Lower lobe of right lung (tissue), 2 donors: ENCODE data around the gene EPHB4. TPM values are rescaled to one million over a fixed set of nuclear protein-coding genes. Genes with fewer than 3 reads are reported as not detected.
A peak's percentile ranks its signal among the peaks of the same experiment; 100 is the strongest.

ENCODE experiments used
- ATAC-seq, 2 donors: fragments of 200-7000 bp; cut with Tn5 transposase; one replicate each; pipeline ENCODE4 v1.9.1; 2020 to 2022; ENCODE audit warnings: mild to moderate bottlenecking in 2 of 2, moderate library complexity in 2 of 2
- DNase-seq: peaks from one replicate; pipeline ENCODE4 v3.0.0-alpha.2; 2020
- H3K27ac ChIP-seq: fragments of 200-600 bp; one replicate; pipeline ENCODE4 v1.8.0; 2022
- H3K27me3 ChIP-seq: fragments of 200-600 bp; one replicate; pipeline ENCODE4 v1.8.0; 2022; ENCODE audit warnings: low read depth
- H3K36me3 ChIP-seq: fragments of 200-600 bp; one replicate; pipeline ENCODE4 v1.8.0; 2022; ENCODE audit warnings: mild to moderate bottlenecking
- H3K4me1 ChIP-seq: fragments of 200-600 bp; one replicate; pipeline ENCODE4 v1.8.0; 2022
- H3K4me3 ChIP-seq: fragments of 200-600 bp; one replicate; pipeline ENCODE4 v1.8.0; 2022; ENCODE audit warnings: mild to moderate bottlenecking
- H3K9me3 ChIP-seq: fragments of 200-600 bp; one replicate; pipeline ENCODE4 v1.8.0; 2022
- intact Hi-C: fragments of 100-400 bp; cut with DNase I; formaldehyde crosslinking; loops from one replicate; pipeline ENCODE4 v1.11.0; 2022
- total RNA-seq: library from RNA; stranded (reverse); fragmentation: NEBNext Ultra II Directional; extraction: Animal tissue kit (Norgen Biotek cat#: 25700); gene quantifications from one replicate; pipeline ENCODE4 v1.2.1, GENCODE V29; 2021
- TF ChIP-seq, protein P1 (sequence below): fragments of 200-600 bp; IDR thresholded peaks from one replicate; pipeline ENCODE4 v1.8.0; 2022; ENCODE audit warnings: antibody characterized with exemption, mild to moderate bottlenecking
- donor health status: DM: no; HTN: yes; CAD: no; lungs with severe emphysema.

EPHB4 gene
- total RNA-seq, 1 donor from 2014 or later, result 68.6 TPM

- DNase-seq, result peak; percentile 81
- Histone ChIP-seq H3K36me3 (peaks cover 51% of the 10 kb centered on the region), H3K4me3 (peak overlapping the region; percentile 4), H3K27me3 (no peaks in the 10 kb centered on the region), H3K27ac (peak overlapping the region; percentile 62), H3K4me1 (peaks cover 48% of the 10 kb centered on the region), H3K9me3 (no peaks in the 10 kb centered on the region)
- TF ChIP-seq, protein P1, sequence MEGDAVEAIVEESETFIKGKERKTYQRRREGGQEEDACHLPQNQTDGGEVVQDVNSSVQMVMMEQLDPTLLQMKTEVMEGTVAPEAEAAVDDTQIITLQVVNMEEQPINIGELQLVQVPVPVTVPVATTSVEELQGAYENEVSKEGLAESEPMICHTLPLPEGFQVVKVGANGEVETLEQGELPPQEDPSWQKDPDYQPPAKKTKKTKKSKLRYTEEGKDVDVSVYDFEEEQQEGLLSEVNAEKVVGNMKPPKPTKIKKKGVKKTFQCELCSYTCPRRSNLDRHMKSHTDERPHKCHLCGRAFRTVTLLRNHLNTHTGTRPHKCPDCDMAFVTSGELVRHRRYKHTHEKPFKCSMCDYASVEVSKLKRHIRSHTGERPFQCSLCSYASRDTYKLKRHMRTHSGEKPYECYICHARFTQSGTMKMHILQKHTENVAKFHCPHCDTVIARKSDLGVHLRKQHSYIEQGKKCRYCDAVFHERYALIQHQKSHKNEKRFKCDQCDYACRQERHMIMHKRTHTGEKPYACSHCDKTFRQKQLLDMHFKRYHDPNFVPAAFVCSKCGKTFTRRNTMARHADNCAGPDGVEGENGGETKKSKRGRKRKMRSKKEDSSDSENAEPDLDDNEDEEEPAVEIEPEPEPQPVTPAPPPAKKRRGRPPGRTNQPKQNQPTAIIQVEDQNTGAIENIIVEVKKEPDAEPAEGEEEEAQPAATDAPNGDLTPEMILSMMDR, result no peak
- intact Hi-C loops, result no loop called here
- ATAC-seq, result peak; percentile 89 to 91
Observed at GRCh38 chr7:100803398-100804161, 23.7 kb downstream of the EPHB4 start.

DNA sequence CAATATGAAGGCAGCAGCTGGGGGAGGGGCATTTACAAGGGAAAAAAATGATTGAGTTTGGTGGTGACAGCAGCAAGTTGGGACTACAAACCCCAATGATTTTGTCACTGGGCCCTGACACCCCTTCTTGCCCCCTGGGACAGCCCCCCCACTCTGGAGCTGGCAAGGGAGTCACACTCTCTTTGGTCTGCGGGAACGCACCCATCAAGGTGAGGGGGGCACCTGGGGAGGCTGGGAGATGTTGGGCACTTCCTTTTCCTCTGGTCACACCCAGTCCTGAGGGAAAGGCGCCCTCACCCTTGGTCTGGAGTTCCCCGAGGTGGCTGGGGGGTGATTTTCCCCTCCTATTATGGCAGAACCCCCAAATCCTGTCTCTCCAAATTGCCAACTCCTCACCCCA is 24.4 kb downstream of the EPHB4 start:
- intact Hi-C loops, result no loop called here
- peak overlapping the region; percentile 62 for H3K27ac ChIP-seq
- DNase-seq, result no peak
- ATAC-seq, result peak in 1 of 2 donors; percentile 1
- peaks cover 45% of the 10 kb centered on the region for H3K36me3 ChIP-seq
- H3K27me3 ChIP-seq, result no peaks in the 10 kb centered on the region
- H3K4me3 ChIP-seq, result peak overlapping the region; percentile 4
- no peaks in the 10 kb centered on the region for H3K9me3 ChIP-seq
- peaks cover 48% of the 10 kb centered on the region for H3K4me1 ChIP-seq
- TF ChIP-seq, protein P1, result no peak

- peak; percentile 71 to 81 for ATAC-seq
- TF ChIP-seq, protein P1, result no peak
- H3K4me3 ChIP-seq, result no peak overlapping the region
- H3K36me3 ChIP-seq, result peaks cover 36% of the 10 kb centered on the region
- peak overlapping the region; percentile 62 for H3K27ac ChIP-seq
- no peaks in the 10 kb centered on the region for H3K27me3 ChIP-seq
- no peaks in the 10 kb centered on the region for H3K9me3 ChIP-seq
- intact Hi-C loops, result no loop called here
- peaks cover 48% of the 10 kb centered on the region for H3K4me1 ChIP-seq
- peak; percentile 74 for DNase-seq
Observed at GRCh38 chr7:100801833-100802568, 25.3 kb downstream of the EPHB4 start.

GRCh38 chr7:100799037-100799896 is 28.1 kb downstream of the EPHB4 start:
- peaks cover 43% of the 10 kb centered on the region for H3K4me1 ChIP-seq
- no peak overlapping the region for H3K4me3 ChIP-seq
- intact Hi-C loops, result no loop called here
- H3K27ac ChIP-seq, result no peak overlapping the region
- H3K27me3 ChIP-seq, result no peaks in the 10 kb centered on the region
- peaks cover 8% of the 10 kb centered on the region for H3K36me3 ChIP-seq
- ATAC-seq (peak; percentile 57 to 62), DNase-seq (peak; percentile 77)
- TF ChIP-seq, protein P1, result peak; percentile 76
- no peaks in the 10 kb centered on the region for H3K9me3 ChIP-seq

DNA sequence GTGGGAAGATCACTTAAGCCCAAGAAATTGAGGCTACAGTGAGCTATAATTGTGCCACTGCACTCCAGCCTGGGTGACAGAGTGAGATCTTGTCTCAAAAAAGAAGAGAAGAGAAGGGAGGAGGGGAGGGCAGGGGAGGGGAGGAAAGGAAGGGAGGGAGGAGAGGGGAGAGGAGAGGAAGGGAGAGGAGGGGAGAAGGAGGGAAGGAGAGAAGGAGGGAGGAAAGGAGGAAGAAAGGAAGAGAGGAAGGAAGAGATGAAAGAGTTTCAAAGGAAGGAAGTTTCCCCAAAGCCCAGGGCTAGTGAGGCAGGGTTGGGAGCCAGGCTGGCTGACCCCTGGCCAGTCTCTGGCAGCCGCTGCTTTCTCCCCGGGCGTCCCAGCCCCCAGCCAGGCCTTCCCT is 32.6 kb downstream of the EPHB4 start:
- H3K4me1 ChIP-seq, result peaks cover 6% of the 10 kb centered on the region
- no peak overlapping the region for H3K27ac ChIP-seq
- no peak overlapping the region for H3K4me3 ChIP-seq
- ATAC-seq, result no peak
- no peaks in the 10 kb centered on the region for H3K36me3 ChIP-seq
- no peaks in the 10 kb centered on the region for H3K9me3 ChIP-seq
- no peak for DNase-seq
- intact Hi-C loops, result no loop called here
- TF ChIP-seq, protein P1, result no peak
- H3K27me3 ChIP-seq, result no peaks in the 10 kb centered on the region
